HCT116 (cell line): Measurements from ENCODE around the gene SYNDIG1. TPM values are rescaled to one million over a fixed set of nuclear protein-coding genes. Genes with fewer than 3 reads are reported as not detected.

Experiments
- ATAC-seq: fragments of 200-7000 bp; cut with Tn5 transposase; 2 replicates; pipeline ENCODE4 v1.9.1; 2020; ENCODE audit warnings: mild to moderate bottlenecking, moderate library complexity
- BruUV-seq: library from RNA; stranded (reverse); fragments of 400-500 nt; replicated peaks from 2 replicates; lab custom pipeline; 2021; lab: Mats Ljungman, UMichigan
- CTCF ChIA-PET: fragments of 300-600 bp; sonication (Branson Sonifier 250); formaldehyde crosslinking; loops from one replicate; lab custom pipeline; 2021; ENCODE audit warnings: antibody characterized with exemption; lab: Charles Lee
- POLR2A ChIA-PET: fragments of 300-600, 350-600 bp; sonication (Branson Sonifier 250); formaldehyde crosslinking; loops from one replicate; lab custom pipeline; 2021; ENCODE audit warnings: antibody characterized with exemption; lab: Charles Lee
- RAD21 ChIA-PET, 2 experiments: fragments of 300-600 bp; sonication (Branson Sonifier 250); formaldehyde crosslinking; loops; one replicate each; lab custom pipeline; 2023; ENCODE audit warnings: low total read pairs in 2 of 2; ENCODE audit not compliant: uncharacterized antibody in 2 of 2, unreplicated experiment in 2 of 2, low non-redundant PET in 1 of 2; lab: Charles Lee
- DNase-seq: peaks from one replicate; pipeline ENCODE4 v3.0.0-alpha.2; 2010; ENCODE audit warnings: low read depth, low spot score
- H2AFZ ChIP-seq: fragments of 200-600 bp; shearing (Covaris generic), sonication (generic); 2 replicates; pipeline ENCODE4 v1.6.1; 2017; ENCODE audit warnings: low read depth, mixed run types, mixed read lengths, antibody characterized with exemption, low read length; ENCODE audit not compliant: poor library complexity, severe bottlenecking
- H3K27ac ChIP-seq: 2 replicates; pipeline ENCODE4 v1.5.1; 2012; ENCODE audit warnings: low read depth, low read length
- H3K27me3 ChIP-seq: fragments of 200-600 bp; sonication (generic); 2 replicates; pipeline ENCODE4 v1.6.1; 2016; ENCODE audit warnings: mixed run types, low read length, mixed read lengths; ENCODE audit not compliant: insufficient read depth
- H3K36me3 ChIP-seq, 2 experiments: fragments of 200-500 bp in 1 of 2; fragments of 200-600 bp in 1 of 2; sonication (Bioruptor generic) in 1 of 2; sonication (generic) in 1 of 2; 2 replicates each; pipeline versions ENCODE4 v1.5.1 to v1.6.1; 2014 to 2016; ENCODE audit warnings: low read length in 2 of 2, inconsistent platforms in 1 of 2, mixed read lengths in 1 of 2, mixed run types in 1 of 2; ENCODE audit not compliant: insufficient read depth in 2 of 2, control insufficient read depth in 1 of 2
- H3K4me1 ChIP-seq, 2 experiments: fragments of 200-600 bp in 1 of 2; sonication (generic) in 1 of 2; 2 replicates each; pipeline versions ENCODE4 v1.5.1 to v1.6.1; 2012 to 2017; ENCODE audit warnings: low read length in 2 of 2, inconsistent platforms in 1 of 2, mild to moderate bottlenecking in 1 of 2, mixed read lengths in 1 of 2, mixed run types in 1 of 2, moderate library complexity in 1 of 2; ENCODE audit not compliant: insufficient read depth in 2 of 2, control insufficient read depth in 1 of 2
- H3K4me2 ChIP-seq: fragments of 200-600 bp; sonication (generic); 2 replicates; pipeline ENCODE4 v1.6.1; 2017; ENCODE audit warnings: mixed run types, low read length, mixed read lengths
- H3K4me3 ChIP-seq, 2 experiments: fragments of 200-600 bp in 1 of 2; sonication (generic) in 1 of 2; replicated peaks in 1 of 2; 2 replicates each; pipeline ENCODE4 v1.5.1; 2011 to 2016; ENCODE audit warnings: low read length in 2 of 2, control low read depth in 1 of 2, low read depth in 1 of 2, mild to moderate bottlenecking in 1 of 2, mixed read lengths in 1 of 2, mixed run types in 1 of 2
- H3K79me2 ChIP-seq: fragments of 200-600 bp; sonication (generic); 2 replicates; pipeline ENCODE4 v1.6.1; 2017; ENCODE audit warnings: mild to moderate bottlenecking, mixed run types, low read length, moderate library complexity, mixed read lengths; ENCODE audit not compliant: insufficient read depth
- H3K9ac ChIP-seq: fragments of 200-600 bp; sonication (generic); 2 replicates; pipeline ENCODE4 v1.6.1; 2016; ENCODE audit warnings: low read length, mixed read lengths
- H3K9me2 ChIP-seq: fragments of 200-600 bp; sonication (generic), shearing (Covaris generic); 2 replicates; pipeline ENCODE4 v1.6.1; 2017; ENCODE audit warnings: mixed run types, mild to moderate bottlenecking, moderate library complexity; ENCODE audit not compliant: insufficient read depth
- H3K9me3 ChIP-seq, 2 experiments: fragments of 200-500 bp in 1 of 2; fragments of 200-600 bp in 1 of 2; sonication (Bioruptor generic) in 1 of 2; sonication (generic) in 1 of 2; 2 replicates each; pipeline ENCODE4 v1.6.1; 2014 to 2017; ENCODE audit warnings: low read length in 2 of 2, mixed read lengths in 2 of 2, inconsistent platforms in 1 of 2, low read depth in 1 of 2, mild to moderate bottlenecking in 1 of 2, mixed run types in 1 of 2, moderate library complexity in 1 of 2; ENCODE audit not compliant: control insufficient read depth in 1 of 2, insufficient read depth in 1 of 2
- H4K20me1 ChIP-seq: fragments of 200-600 bp; sonication (generic), shearing (Covaris generic); 2 replicates; pipeline ENCODE4 v1.6.1; 2017; ENCODE audit warnings: mixed run types, mild to moderate bottlenecking, moderate library complexity; ENCODE audit not compliant: insufficient read depth
- CBX3 ChIP-seq: IDR thresholded peaks from 2 replicates; pipeline ENCODE4 v1.6.1; 2012; ENCODE audit warnings: low read depth
- CEBPB ChIP-seq: IDR thresholded peaks from 2 replicates; pipeline ENCODE4 v1.6.1; 2012; ENCODE audit warnings: low read depth
- EZH2 ChIP-seq: fragments of 200-600 bp; sonication (generic); IDR thresholded peaks from 2 replicates; pipeline ENCODE4 v1.6.1; 2017; ENCODE audit warnings: antibody characterized with exemption, mixed run types
- FOSL1 ChIP-seq: IDR thresholded peaks from 2 replicates; pipeline ENCODE4 v1.6.1; 2012; ENCODE audit warnings: low read depth
- POLR2AphosphoS5 ChIP-seq: IDR thresholded peaks from 2 replicates; pipeline ENCODE4 v1.6.1; 2011; ENCODE audit warnings: mild to moderate bottlenecking, low read depth, low read length, moderate library complexity
- REST ChIP-seq: IDR thresholded peaks from 2 replicates; pipeline ENCODE4 v1.6.1; 2012; ENCODE audit warnings: low read depth
- SIN3A ChIP-seq: IDR thresholded peaks from 2 replicates; pipeline ENCODE4 v1.6.1; 2012; ENCODE audit warnings: low read depth
- SRF ChIP-seq: IDR thresholded peaks from 2 replicates; pipeline ENCODE4 v1.6.1; 2012; ENCODE audit warnings: low read depth
- ZNF274 ChIP-seq: fragments of 200-500 bp; sonication (Bioruptor generic); IDR thresholded peaks from 2 replicates; pipeline ENCODE4 v1.6.1; 2014; ENCODE audit warnings: mild to moderate bottlenecking, low read depth, low read length, inconsistent platforms
- intact Hi-C: fragments of 100-400 bp; cut with micrococcal nuclease; formaldehyde crosslinking; loops from 2 replicates; pipeline ENCODE4 v1.10.0; 2022
- total RNA-seq: library from RNA; stranded (reverse); gene quantifications from one replicate; pipeline ENCODE4 v1.2.1, GENCODE V29; 2021; ENCODE audit not compliant: unreplicated experiment

SYNDIG1 gene
- total RNA-seq, 1 experiment from 2014 or later, result not detected

- ChIA-PET RAD21 (no interaction called here), CTCF (no interaction called here), POLR2A (no interaction called here)
- H3K4me2 ChIP-seq, result no peak overlapping the region
- H3K4me3 ChIP-seq, result no peak overlapping the region
- TF ChIP-seq REST (no peak), CEBPB (no peak), POLR2AphosphoS5 (no peak), EZH2 (no peak), CBX3 (no peak), SRF (no peak), FOSL1 (no peak), SIN3A (no peak), ZNF274 (no peak)
- no peak overlapping the region for H3K9ac ChIP-seq
- no peaks in the 10 kb centered on the region for H3K9me2 ChIP-seq
- H2AFZ ChIP-seq, result no peak overlapping the region
- BruUV-seq, result no TSS peak
- no peaks in the 10 kb centered on the region for H3K36me3 ChIP-seq
- peaks cover 28% of the 10 kb centered on the region for H3K27me3 ChIP-seq
- no peaks in the 10 kb centered on the region for H3K9me3 ChIP-seq
- H3K4me1 ChIP-seq, result no peaks in the 10 kb centered on the region
- H3K27ac ChIP-seq, result no peak overlapping the region
- no peak for ATAC-seq
- DNase-seq, result no peak
- no peaks in the 10 kb centered on the region for H4K20me1 ChIP-seq
- no peaks in the 10 kb centered on the region for H3K79me2 ChIP-seq
- intact Hi-C loops, result no loop called here
Measured at GRCh38 chr20:24586523-24586840, 117.1 kb downstream of the SYNDIG1 start.
